ENCODE measurements around the gene VSIG4.

- TF ChIP-seq EP300 (IDR thresholded peaks at IDR 0.05) (no peak), CTCF (IDR thresholded peaks at IDR 0.05) (no peak)
These were observed 3.6 kb downstream of the VSIG4 start for GRCh38 chrX:66036231-66036630.

Data from stomach (tissue), 4 donors.